Stimulated activated CD8-positive, alpha-beta memory T cell treated with anti-CD3 and anti-CD28 coated beads, Interleukin-4, amount 100 ng/mL, for 48 hours (primary cell): ENCODE results near the gene EDC4.
"Not testable (repeated sequence)": the region's sequence is repeated elsewhere in the genome, so short reads cannot be mapped to it uniquely, and the experiment has no call there.

Source experiments
- DNase-seq: peaks from one replicate; pipeline ENCODE4 v3.0.0-alpha.2; 2020

EDC4 gene

DNA sequence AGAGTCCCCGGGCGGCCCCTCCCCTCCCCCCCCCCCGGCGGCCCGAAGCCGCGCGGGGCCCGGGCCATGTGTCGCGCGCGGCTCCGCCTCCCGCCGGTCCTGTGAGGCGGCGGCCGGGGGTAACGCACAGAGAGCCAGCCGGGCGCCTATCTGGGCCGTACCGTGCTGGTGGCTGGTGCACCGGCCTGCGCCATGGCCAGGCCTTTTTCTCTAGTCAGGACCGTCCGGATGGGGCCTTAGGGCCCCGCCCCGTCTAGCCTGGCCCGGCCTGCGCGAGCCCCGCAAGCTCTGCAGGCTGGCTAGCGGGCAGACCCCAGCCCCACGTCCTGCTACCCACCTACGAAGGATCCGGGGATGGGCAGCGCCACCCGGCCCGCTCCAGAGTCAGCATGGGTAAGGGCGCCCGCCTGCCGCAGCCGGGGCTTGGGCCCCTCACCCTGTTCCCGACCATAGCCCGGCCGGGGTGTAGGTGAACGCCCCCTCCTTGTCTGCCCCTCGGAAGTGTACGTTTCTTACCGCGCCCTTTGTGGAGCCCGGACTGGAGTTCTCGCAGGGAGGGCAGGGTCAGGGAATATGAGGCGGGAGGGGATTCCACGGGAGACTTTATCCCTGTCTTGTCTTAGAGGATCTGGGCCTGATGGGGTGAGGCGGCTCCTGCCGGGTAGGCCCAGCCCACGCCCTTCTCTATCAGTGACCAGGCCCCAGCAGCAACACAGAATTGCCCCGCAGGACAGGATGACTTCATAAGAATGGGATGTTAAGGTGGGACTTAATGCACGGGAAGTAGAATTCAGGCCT is 25.6 kb upstream of the EDC4 start, which contains the start of gene CENPT:
Gene CENPT (minus strand): TSS at position 630 of the 798 bp plus-strand sequence. CDS start 13,834 bp downstream, outside the sequence.
- DNase-seq: peak; percentile 32

DNA sequence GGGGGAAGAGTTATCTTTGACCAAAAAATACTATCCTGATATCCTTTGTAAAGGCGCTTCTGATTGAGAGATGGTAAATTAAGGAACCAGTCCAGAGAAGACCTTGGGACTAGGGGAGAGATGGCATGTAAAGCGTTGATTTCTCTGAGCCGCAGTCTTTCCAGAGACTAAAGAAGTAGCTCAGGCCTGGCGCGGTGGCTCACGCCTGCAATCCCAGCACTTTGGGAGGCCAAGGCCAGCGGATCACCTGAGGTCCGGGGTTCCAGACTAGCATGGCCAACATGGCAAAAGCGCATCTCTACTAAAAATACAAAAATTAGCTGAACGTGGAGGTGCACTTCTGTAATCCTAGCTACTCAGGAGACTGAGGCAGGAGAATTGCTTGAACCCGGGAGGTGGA is 24.7 kb upstream of the EDC4 start:
- no peak for DNase-seq

DNA sequence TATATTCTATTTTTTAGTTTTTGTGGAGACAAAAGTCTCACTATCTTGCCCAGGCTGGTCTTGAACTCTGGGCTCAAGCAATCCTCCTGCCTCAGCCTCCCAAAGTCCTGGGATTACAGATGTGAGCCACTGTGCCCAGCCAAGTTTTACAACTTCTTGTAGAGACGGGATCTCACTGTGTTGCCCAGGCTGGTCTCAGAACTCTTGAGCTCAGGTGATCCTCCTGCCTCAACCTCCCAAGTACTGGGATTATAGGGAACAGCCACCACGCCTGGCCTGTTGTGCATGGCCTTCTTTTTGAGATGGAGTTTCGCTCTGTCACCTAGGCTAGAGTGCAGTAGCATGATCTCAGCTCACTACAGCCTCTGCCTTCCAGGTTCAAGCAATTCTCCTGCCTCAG is 19.2 kb upstream of the EDC4 start:
- DNase-seq: no peak

DNA sequence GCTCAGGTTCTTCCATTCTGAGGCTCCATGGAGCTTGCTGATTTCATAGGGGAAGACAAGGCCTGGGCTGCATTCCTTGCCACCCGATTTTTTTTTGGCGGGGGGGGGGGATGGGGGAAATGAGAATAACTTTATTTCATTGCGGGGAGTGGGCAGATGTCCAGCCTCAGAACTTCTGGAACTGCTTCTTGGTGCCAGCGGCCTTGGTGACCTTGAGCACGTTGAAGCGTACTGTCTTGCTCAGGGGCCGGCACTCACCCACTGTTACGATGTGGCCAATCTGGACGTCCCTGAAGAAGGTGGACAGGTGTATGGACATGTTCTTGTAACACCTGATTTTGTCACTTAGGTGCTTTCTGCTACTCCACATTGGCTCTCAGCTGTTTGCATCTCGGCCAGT is 17.1 kb upstream of the EDC4 start:
- no peak for DNase-seq

DNA sequence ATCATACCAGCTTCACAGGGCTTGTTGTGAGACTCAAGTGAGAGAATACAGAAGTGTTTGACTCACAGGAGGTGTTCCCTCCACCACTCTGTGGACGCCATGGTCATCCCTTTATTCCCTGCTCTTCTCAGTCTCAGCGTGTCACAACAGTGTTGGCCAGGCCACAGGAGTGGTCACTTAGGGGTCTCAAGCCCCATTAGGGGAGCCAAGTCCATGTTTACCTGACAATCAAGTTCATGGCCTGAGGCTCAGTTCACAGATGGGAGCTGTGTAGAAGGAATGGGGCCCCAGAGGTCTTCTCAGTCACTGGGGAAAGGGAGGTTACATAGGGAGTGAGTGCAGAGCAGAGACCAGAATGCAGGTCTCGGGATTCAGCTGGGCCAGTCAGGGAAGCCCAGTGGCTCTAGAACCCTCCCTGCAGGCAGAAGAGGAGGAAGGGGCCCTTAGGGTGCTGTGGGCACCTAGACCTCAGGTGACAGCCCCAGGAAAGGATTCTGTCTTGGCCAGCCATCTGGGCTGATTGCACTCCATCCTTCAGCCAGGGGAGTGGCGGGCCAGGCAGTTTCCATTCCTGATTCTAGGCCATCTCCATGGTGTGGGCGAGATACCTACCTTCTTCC is 15.8 kb upstream of the EDC4 start:
- no peak for DNase-seq

DNA sequence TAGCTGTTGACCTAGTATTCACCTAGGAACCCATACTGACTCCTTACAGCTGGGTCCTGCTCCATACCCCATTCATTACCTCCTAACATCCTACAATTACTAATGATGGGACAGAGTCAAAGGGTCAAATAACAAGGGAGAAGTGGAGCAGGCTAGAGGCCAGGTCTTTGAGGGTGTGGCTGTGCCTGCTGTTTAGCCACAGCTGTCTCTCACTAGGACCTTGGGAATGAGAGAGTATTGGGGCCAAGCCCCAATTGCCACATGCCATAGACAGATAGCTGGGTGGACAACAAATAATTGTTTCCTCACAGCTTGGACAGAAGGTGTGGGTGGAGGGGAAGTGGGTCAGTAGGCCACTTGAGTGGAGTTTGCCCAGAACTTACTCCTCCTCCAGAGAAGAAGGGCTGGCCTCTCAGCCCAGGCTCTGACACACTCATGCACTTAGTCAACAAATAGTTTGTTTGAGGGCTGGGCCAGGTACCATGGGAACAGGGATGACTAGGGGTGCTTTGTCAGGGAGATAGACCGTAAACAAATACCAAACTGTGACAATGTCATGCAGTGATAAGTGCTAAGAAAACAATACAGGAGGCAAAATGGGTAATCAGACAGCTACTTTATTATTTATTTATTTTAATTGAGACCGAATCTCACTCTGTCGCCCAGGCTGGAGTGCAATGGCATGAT is 15.2 kb upstream of the EDC4 start:
- DNase-seq: peak; percentile 46

DNA sequence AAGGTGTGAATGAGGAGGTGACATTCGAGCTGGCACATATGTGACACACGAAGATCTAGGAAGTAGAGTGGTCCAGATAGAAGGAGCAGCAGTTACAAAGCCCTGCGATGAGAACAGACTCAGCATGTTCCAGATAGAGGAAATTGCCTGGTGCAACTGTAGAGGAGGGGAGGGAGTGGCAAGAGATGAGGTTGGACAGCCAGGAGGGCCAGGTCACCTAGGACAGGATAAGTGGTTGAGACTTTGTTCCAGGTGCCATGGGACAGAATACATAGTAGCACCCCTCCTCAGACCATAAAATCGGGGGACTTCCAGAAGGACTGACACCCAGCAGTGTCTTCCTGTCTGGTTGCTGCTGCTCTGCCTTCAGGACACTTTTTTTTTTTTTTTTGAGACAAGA is 14.4 kb upstream of the EDC4 start:
- DNase-seq: no peak

DNA sequence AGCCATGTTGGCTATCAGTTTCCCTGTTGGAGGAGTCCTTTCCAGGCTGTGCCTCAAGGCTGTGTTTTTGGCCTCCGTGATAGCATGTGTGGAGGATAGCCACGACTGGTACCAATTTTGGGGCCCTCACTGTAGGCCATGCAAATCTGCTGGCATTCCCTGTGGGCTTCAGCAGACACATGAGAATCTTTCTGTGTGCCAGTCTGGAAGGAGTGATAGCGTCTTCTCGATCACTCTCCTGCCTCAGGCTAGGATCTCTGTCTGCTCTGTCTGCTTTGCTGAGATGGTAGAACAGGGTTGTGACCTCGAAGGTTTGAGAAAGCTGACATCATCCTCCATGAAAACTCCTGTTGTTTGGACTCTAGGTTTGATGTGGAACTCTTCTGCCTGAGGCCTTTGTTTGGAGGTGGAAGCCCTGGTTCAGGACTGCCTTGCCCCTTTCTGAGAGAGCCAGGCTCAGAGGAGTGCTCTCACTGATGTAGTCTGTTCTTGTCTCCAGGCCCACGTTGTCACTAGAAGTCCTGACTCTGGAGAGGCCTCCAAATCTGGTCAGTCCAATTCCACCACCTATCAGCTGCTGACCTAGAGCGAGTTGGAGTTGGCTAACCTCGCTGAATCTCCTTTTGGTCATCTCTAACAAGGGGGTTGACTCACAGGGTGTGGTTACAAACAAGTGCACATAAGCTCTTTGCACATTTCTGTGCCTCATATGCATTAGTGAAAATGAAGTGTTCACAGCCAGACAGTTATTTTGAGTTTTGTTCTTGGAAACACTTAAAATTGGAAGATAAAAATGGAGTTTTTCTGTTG is 12.1 kb upstream of the EDC4 start:
- DNase-seq: no peak

DNA sequence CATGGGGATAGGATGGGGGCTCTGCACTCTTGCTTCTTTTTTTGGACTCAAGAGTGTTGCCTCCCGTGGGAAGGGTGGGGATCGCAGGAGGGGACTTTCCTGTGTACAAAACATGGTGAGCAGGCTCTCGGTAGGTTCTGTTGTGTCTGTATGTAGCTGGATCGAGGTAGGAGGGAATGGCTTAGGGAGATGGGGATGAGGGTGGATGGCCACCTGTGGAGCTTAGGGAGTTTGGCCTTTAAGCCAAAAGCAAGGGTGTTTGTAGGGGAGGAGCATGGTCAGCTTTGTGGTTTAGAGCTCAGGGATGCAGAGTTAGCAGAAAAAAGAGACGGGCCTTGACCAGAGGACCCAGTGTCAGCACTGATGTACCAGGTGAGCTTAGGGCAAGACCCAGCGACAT is 11.0 kb upstream of the EDC4 start:
- DNase-seq: no peak

DNA sequence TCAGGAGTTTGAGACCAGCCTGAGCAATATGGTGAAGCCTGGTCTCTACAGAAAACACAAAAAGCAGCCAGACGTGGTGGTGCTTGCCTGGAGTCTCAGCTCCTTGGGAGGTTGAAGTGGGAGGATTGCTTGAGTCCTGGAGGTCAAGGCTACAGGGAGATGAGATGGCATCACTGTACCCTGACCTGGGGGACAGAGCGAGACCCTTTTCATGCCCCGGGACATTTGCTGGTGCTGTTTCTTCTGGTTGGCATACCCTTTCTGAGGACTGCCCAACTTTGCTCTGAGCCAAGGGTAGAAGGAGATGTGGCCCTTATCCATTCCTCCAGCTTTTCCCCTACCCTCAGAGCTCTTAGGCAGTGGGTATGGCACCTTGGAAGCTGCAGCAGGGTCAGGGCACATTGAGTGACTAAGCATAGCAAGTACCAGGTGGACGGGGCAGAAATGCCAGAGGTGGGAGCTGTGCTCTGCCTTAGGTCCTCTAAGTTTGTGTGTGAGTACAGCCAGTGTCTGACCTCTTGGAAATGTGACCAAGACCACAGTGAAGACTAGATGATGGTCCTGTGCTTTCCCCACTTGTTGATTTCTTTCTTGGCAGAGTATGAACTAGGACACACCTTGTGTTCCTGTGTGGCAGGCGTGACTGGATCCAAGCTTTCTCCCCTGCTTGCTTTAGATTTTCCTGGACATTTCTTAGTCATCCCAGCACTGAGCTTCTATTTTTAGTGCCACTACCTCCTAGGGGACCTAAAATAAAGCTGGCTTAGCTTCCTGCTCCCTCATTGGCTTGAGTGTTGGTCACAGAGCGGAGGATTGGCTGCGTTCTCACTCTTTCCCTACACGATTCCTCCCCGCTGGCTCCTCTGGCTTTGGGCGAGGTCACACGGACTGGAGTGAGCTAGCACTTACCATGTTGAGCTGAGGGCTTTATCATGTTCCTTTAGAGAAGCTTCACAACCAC is 9.9 kb upstream of the EDC4 start:
- DNase-seq: no peak

DNA sequence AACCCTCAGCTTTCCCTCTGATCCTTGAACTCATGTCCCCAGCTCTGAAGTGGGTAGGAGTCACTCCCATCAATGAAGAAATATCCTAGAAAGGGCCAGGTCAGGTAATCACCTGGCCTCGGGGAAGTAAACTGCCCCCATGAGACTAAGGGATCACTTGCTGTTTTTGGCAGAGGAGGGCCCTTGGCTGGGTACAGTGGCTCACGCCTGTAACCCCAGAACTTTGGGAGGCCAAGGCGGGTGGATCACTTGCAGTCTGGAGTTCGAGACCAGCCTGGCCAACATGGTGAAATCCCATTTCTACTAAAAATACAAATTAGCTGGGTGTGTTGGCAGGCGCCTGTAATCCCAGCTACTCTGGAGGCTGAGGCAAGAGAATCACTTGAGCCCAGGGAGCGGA is 8.8 kb upstream of the EDC4 start:
- not testable (repeated sequence) for DNase-seq

DNA sequence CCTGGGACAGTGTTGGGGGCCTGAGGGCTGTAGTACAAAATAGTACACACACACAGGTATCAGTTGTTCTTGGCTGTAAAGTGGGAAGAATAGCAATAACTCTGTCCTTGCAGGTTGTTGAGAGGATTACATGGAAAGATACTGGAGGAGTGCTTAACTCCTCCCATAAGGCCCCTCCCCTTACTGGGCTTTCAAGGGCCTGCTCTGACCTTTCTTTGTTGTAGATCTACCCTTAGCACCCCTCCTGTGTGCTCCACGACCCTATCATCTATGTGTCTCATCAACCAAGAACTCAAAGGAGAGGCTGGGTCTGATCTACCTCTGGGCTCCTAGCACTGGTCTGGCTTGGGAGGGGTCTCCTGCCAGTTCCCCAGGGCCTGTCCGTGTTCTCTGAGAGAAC is 8.3 kb upstream of the EDC4 start:
- DNase-seq: no peak

DNA sequence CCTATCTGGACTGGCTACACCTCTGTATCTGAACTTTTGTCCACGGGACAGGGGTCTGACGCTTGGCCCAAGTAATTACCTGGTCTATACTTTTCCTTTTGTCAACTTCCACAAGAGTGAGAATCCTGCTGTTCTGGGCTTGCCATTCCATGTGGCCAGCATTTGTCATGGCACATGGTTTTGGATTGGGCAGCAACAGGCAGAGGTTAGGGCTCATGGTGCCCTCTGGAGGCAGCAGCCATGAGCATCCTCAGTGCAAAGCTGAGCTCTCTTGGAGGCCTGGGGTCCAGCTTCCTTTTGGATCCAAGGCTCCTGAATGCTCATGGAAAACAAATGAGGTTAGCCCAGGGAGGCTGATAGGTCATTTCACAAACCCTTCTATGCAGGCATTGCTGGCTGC is 7.5 kb upstream of the EDC4 start:
- DNase-seq: no peak

DNA sequence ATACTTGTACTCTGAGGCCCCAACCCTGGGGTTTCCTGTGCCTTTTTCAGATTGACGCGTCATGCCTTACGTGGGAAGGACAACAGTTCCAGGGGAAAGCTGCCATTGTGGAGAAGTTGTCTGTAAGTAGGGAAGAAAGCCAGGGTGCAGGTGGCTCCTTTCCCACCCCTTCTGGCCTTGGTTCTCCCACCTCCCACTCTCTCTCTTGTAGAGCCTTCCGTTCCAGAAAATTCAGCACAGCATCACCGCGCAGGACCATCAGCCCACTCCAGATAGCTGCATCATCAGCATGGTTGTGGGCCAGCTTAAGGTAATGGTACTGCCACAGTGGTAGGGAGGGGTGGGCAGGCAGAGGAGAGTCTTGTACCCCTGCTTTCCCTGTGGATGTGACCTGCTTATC is 4.6 kb upstream of the EDC4 start:
- DNase-seq: no peak

DNA sequence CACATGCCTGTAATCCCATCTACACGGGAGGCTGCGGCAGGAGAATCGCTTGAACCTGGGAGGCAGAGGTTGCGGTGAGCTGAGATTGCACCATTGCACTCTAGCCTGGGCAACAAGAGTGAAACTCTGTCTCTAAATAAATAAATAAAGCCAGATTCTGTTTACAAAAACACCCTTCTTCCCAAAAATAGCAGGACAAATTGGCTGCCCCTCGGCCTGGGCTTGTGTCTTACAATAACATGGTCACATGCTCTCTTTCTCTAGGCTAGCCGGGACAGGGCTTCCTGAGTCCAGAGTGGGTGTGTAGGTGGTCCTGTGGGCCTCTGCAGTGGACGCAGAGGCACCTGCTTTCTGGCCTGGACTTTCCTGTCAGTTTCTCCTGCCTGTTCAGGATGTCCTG is 3.2 kb upstream of the EDC4 start:
- DNase-seq: no peak

DNA sequence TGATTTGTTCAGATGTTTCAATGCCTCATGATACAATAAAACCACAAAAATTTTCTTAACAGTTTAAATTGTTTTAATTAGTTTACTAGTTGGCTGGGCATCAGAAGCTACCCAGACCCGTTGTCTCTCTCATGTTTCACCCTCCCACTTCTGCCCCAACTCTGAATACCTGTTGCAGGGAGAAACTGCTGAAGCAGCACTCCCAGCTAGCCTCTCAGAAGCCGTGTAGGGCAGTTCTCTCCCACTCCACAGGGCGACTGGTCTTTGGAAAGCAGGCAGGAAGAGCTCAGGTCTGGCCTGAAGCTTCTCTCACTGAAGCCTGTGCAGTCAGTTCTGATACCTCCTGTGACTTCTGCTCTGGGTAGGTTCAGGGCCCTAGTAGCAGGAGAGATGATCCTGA is 1.6 kb upstream of the EDC4 start:
- DNase-seq: no peak

DNA sequence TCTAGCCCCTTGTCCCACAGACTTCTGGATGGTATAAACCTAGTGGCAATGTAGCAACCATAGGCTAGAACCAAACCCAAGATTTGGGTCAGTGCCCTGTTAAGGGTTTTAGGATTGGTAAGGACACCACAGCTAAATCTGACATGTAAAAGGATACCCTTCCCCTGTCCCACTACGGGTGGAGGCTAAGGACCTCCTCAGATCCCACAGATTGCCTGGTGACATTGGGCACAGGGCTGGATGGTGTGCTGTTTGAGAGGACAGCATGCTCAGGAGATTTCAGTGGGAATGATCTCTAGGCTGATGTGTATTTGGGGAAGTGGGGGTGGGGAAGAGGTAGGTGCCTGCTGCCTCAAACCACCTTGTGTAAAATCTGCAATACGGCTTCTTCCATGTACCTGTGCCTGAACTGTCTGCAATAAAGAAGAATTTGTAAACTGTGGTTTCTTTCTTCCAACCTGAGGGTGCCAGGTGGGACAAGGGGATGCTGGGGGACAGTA is 671 bp upstream of the EDC4 start:
- DNase-seq: no peak

DNA sequence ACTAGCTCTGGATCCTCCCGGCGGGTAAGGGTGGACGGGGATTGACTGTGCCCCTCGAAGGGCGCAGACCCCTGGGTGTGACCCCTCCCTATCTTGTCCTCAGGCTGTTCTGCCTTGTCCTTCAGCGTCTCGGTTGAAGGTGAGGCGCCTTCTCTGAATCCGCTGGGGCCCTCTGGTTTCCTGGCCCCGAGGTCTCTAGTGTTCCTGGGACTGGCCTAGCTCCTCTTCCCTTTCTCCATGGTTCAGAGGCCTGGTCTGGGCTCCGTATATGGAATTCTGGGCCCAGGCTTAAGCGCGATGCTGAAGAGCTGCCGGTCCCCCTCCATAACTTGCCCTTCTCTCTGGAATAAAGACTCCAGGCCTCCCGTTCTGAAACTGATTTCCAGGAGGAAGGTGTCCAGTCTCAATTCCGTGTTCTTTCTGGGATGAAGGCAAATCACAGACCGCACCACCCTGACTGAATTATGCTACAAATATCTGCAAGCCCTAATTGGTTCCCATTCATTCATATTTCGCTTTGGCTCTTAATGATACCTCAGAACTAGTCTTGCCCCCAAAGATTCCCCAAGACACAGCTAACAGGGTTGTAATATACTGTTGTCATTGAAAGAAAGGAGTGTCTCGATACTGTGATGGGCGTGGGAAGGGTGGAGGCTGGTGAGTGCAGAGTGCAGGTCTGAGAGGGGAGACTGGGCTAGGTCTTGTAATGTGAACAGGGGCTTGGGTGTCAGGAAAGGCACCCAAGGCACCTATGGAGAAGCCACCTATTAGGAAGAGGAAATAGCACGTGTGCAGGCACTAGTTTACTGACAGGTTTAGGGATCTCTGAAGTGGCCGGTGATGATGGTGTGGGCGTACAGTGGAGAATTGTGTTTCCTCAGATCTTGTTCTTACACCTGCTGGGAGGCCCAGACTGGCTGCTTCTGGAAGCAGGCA is 851 bp downstream of the EDC4 start:
- no peak for DNase-seq

DNA sequence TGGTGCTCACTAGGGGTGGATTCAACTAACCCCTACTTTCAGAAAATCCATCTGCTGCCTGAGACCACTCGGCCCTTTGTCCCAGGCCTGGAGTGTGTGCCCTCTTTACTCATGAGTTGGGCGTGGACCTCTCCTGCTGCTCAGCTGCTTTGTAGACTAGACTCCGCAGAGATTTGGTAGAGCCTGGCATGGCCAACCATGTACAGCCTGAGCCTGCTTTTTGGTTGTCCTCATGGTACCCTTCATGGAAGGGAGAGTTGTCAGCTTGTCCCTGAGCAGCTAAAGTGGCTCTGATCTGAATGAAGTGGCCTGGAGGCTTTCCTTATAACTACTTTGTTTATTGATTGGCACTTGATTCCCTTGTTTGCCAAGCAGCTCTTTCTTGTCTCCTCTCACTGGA is 1.5 kb downstream of the EDC4 start:
- no peak for DNase-seq

DNA sequence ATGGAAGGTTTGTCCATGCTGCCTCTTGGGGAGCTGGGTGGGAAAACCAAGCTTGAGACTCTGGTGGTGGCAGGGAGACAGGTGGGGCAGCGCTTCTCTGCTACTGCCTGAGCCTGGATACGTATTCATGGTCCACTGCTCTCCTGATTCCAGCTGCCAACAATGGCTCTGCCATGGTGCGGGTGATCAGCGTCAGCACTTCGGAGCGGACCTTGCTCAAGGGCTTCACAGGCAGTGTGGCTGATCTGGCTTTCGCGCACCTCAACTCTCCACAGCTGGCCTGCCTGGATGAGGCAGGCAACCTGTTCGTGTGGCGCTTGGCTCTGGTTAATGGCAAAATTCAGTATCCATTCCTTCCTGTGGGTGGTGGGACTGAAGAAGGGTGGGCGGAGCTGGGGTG is 4.2 kb downstream of the EDC4 start:
- no peak for DNase-seq

DNA sequence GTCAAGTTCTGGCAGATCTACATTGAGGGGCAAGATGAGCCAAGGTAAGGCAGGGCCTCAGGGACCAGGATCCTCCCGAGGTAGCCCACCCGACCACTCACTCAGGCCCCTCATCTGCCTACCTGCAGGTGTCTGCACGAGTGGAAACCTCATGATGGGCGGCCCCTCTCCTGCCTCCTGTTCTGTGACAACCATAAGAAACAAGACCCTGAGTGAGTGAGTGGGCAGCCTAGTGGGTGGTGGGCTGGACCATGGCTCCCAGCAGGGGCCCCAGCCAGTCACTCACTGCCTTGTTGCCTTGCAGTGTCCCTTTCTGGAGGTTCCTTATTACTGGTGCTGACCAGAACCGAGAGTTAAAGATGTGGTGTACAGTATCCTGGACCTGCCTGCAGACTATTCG is 5.4 kb downstream of the EDC4 start:
- no peak for DNase-seq
